HG03196 (cell line): ENCODE data around the gene KLF15.
"Not testable (repeated sequence)": the region's sequence is repeated elsewhere in the genome, so short reads cannot be mapped to it uniquely, and the experiment has no call there.

Experiments used
- ATAC-seq: cut with Tn5 transposase; IDR thresholded peaks from one replicate; pipeline ENCODE4 v1.9.1; 2021; ENCODE audit not compliant: unreplicated experiment

KLF15 gene

DNA sequence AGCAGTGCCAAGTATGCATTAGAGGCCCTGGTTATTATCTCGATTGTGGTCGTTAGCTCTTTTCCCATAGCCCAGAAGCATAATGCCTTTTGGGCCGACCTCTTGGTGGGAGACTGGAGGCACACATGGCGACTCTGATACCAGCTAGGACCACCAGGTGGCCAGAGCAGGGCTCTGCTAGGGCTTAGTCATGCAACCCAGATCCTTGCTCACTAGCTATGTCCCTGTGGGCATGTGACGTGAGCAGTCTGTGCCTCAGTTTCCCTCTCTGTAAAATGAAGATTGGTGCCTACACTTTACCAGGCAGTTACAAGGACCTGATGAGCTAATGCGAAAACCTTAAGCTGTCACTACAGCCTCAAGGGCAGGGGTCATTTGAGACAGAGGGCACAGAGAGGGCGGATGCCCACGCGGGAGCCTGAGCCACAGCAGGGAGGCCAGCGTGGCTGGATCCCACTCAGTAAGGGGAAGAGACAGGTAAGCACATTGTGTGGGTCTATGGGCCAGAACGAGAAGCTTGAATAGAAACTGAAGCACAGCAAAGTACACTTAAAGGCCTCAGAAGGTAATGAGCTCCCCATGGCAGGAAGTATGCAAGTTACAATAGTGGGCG, 8.8 kb downstream of the KLF15 start:
- no peak for ATAC-seq

DNA sequence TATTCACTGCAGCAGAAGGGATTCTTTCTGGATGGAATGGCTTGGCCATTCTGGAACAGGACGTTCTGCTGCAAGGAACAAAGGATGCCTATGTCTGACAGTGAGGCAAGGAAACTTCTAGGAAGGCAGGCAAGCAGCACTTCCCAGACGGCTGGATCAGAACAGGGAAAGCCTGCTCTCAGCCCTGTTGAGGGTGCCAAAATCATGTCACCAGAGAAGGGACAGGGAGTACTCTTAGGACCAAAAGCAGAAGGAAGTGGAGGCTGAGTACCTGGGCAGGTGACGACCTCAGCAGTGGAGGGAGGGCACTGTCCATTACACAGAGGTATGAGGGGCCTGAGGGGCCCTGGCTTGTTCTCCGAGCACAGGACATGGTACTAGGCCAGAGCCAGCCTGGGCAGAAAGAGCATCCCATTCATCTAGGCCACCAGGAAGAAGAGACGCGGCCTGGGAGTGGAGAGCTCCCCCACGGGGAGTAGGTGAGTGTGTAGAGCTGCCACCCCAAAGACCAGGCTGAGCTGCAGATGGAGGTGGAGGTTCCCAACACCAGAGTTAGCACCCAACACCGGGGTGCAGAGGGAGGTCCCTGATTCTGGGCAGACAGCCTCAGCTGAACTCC, 9.6 kb downstream of the KLF15 start:
- no peak for ATAC-seq

DNA sequence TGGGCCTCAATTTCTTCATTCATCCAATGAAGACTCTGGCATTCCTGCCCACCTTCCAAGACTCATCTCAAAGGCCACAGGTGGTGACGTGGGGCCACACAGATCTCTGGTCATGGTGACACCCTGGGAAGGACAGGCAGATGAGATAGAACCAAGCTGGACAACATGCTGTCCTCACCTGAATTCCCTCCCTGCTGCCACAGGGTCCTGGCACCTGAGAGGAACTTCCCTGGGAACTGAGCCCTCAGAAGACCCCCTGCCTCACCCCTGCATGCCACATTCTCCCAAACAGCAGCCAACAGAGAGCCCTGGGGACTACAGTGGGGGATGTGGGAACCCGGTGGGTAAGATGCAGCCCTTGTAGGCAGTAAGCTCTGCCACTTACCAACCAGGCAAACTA, 10.7 kb downstream of the KLF15 start:
- ATAC-seq = no peak

DNA sequence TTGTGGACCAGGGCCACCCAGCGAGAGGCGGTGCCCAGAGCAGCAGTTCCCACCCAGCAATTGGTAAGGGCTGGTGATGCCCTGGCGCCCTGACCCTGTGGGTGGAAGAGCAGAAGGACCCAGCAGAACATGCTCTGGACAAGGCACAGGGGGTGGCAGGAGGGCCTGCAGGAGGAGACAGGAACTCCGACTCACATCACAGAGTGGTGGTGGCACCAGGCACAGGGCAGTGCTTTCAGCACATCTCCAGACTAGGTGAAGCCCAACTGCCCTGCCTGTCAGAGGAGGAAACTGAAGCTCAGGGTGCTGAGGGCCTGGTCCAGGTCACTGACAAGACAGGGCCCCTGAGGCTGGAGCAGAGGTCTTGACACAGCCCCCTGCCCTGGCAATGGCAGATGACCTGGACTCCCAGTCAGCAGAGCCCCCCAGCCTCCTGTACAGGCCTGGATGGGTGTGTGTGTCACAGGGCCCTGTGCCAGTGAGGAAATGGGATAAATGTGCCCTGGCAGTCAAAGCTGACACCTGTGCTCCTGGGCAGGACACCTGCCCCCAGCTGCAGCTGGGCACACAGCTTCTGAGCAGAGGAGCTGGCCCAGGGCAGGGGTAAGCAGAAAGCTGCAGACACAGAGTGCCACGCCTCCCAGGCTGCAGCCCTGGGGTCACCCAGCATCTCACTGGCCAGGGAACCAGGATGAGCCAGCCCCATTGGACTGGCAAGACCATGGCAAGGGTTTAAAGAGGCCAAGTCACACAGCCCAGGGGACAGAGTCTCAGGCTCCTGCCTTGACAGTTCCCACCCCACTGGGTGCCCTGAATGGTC, 11.4 kb downstream of the KLF15 start:
- no peak for ATAC-seq

DNA sequence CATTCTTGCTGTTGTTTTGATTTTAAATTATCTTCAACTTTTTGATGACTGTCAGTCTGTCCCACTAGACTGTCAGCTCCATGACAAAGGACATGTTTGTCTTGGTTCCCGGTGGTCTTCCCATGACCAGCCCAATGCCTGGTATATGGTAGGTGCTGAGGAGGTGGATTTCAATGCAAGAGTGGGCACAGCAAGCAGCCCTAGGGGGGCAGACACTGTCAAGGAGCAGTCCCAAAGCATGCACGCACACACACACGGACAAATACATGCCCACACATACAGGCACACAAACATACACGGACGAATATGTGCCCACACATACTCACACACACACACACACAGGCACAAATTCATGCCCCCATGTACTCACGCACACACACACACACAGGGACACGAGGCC, 12.0 kb downstream of the KLF15 start:
- no peak for ATAC-seq

DNA sequence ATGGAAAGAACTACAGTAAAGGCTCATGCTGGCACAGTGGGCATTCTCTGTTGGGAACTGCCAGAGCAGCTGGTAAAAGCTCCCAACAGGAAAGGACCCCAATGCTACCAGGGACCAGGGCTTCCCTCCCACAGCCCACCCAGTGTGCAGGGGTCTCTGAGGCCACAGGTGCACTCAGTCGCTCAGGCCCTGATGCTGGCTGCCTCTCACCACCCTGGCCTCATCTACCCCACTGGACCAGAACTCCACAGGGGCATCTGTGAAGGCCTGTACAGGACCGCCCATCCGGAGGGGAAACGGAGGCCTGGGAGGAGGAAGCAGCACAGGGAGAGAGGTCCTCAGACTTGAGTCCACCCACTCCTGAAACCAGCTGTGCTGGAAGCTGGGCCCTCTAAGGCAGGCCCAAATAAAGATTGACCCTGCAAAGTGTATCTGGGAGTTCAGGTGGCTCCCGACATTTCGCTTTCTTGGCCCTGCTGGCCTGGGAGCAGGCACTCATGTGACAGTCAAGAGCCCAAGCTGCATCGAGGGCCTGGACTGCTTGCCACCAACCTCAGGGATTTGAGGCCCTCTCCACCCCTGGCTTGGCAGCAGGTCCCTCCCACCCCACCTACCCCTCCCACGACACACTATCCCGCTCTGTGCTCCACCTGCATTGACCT, 12.7 kb downstream of the KLF15 start:
- ATAC-seq = no peak

DNA sequence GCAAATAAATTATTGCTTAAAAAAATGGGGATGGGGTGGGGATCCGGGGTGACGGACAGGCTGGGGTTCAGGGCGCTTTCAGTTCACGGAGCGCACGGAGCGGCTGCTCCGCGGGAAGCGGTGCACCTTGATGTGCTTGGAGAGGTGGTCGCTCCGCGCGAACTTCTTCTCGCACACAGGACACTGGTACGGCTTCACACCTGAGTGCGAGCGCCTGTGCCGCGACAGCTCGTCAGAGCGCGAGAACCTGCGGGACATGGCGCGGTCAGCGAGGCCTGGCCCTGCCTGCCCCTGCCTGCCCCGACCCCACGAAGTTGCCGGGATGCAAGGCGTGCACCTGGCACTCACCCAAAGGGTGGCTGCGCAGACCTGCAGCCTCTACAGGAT, 13.6 kb downstream of the KLF15 start:
- ATAC-seq = no peak

DNA sequence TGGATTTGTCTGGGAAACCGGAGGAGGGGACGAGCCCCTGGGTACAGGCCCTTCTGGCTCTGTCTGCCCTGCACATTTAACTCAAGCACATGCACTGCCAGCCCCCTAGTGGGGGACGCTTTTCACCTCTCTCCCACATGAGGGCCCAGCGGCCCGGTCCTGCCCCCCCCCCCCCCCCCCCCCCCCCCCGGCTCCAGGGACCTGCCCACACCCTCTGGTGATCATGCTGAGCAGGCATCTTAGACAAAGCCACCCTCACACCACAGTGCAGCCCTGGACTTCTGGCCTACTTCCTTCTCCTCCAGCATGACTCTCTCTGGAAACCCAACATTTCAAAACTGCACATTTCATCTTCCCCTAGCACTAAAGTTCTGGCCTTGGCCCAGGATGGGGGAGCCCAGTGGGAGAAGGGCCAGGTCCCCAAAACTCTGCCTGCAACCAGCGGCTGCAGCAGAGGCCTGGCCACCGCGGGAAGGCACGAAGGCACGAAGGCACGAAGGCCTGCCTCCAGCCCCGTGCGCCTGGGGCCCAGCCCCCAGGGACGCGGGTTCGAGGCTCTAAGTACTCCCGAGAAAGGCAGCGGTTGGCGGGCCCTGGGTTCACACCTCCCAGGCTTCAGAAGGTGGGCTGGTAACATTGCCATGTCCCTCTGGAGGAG, 14.1 kb downstream of the KLF15 start:
- ATAC-seq = no peak

DNA sequence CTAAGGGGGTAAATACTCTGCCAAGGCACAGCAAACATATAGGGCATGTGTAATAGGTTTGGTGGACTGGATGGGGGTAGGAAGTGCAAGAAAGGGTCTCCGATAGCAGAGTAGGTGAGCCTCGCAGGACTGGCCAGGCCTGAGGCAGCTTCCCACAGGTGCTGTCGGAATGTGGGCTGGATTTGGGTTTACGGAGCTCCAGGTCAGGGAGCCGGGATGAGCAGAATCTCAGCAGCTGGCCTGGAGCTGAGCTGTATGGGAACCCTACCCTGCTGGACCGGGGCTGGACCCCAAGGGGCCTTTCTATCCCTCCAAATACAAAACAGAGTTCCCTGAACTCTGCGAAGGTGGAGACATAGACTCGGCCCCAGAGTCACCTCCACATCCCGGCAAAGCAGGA, 15.0 kb downstream of the KLF15 start:
- no peak for ATAC-seq

DNA sequence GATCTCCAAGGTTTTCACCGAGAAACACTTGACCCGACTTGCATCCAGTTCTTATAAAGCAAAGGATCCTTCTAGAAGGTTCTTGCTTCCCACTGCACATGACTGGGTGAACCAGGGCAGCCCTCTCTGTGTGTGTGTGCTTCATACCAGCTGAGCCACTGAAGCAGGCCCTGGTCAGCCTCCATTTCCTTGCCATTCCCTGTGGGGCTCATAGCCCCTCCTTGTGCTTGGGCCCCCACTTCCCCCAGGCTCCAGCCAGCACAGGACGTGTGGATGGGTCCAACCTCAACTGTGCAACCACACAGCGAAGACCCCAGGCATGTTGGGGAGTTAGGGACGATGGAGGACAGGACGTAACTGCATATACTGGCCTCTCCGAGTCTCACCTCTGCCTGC, 15.5 kb downstream of the KLF15 start:
- no peak for ATAC-seq

DNA sequence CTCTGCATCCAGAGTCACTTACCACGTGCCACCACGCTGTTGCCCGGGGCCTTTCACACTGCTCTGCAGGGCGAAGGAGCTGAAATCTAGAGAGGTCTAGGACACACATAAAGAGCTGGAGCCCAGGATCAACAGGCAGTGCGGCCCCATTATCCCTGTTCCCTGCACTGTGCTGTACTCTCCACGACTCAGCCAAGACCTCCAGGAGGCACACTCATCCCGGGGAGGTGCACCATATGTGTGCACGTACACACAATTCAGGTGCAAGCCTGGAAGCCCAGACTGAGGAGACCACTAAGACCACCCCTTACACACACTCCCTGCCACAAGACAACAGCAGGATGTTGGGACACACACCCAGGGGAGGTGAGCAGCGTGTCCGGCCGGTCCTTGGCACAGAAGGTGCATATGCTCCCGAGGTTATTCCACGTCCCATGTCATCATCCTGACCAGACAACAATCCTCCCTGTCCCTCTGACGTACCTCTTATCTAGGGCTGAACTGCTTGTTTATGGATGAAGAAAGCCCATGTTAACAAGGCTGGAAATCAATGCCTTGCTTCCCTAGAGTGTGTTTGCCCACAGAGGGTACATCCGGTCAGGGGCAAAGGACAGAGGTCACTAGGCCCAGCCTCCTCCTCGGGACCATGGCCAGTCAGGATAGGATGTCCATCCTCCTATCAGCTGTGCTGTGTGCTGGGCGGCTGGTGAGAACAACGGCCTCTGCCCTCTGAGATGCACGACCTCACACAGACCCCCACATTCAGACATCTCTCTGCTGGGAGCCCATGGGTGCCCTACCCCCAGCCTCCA, 16.1 kb downstream of the KLF15 start:
- no peak for ATAC-seq

DNA sequence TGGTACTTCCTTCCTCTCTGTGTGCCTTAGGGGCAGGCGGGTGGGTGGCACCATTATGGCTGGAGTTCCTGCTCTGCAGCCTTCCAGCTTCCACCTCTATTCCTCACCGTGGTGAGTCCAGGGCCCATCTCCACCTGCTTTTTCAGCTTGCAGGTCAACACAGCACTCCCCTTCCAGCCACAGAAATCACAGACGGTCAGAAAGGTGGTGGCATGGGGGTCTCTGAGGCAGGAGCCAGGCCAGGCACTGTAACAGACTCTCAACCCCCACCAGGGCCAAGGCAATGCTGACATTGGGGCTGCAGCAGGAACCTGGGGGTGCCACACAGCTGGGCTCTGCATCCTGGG, 16.6 kb downstream of the KLF15 start:
- no peak for ATAC-seq

DNA sequence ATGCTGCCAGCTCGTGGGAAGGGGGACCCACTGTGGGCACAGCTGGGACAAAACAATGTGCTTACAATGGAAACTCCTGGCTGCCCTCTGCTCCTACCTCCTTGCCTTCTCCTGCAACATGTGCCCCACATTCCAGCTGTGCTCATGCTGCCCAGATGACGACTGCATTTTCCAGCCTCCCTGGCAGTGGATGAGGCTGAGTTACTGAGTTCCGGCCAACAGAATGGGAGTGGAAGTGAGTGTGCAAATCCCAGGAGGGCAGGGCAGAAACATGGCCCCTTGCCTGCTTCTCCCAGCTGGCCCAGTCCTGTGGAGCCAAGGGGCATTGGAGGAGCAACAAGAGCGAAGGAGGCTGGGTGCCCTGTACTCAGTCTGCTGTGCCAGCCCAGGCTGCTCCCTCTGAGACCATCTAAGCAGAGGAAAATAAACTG, 17.1 kb downstream of the KLF15 start:
- no peak for ATAC-seq

DNA sequence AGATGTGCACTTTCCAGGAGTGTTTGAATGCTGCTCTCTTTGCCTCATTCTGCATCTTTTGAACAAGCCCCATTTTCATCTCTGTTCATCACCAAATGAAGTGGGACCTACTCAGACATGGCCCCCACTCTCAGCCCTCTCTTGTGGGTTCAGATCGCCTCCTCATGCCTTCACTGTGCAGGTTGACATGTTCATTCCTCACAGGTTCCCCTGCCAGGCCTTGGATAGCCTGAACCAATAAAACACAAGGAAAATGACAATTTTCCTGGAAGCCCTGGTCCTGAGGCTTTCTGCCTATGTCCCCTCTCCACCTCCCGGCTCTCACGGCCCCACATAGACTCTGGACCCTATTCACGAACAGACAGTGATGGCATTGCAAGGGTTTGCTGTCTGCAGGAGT, 17.7 kb downstream of the KLF15 start:
- ATAC-seq = no peak

DNA sequence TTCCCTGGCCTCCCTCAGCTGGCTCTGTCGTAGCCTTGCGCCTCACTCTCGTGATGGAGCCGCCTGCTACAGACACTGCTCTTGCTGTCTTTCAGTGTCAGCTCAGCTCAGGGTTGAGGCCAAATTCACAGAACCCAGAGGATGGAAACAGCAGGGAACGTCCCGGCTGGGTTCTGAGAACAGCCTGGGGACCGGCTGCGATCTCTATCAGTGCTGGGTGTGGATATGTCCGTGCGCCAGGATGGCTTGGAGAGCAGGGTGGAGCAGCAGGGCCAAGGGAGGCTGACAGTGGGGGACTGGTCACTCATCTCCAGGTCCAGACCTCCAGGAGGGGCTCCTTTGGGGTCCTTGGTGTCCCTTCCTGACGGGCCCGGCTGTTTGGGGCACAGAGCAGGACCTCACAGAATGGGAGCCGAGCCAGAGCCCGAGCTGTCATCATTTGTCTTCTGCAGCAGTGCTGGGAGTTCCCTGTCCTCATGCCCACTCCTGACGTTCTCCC, 18.4 kb downstream of the KLF15 start:
- ATAC-seq = no peak

DNA sequence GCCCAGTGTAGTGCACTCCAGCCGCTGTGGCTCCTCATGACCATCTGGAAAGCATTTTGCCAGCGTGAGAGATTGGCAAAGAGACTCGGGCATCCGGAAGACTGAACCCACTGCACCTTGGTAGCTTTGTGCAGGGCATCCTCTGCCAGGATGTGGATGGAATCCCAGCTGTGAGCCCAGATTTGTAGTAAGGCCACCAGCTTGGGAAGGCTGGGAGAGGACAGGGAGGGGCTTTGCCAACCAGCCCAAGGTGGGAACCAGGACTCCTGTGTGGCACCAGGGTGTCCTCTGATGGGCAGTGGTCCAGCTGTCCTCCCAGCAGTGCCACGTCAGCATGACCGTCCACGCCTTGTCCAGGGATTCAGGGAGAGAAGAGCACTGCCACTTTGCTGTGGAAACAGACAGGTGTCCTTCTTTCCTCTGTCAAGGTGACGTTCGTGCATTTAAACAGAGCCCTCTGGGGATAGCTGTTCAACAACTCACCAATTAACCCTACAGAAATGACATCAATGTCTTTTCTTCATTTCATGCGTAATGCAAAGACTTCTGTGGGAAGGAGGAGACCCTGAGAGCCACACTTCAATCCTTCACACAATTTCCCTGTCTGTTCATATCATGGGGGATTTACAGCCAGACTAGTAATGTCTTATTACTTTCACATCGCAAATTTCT, 19.1 kb downstream of the KLF15 start:
- ATAC-seq = no peak

DNA sequence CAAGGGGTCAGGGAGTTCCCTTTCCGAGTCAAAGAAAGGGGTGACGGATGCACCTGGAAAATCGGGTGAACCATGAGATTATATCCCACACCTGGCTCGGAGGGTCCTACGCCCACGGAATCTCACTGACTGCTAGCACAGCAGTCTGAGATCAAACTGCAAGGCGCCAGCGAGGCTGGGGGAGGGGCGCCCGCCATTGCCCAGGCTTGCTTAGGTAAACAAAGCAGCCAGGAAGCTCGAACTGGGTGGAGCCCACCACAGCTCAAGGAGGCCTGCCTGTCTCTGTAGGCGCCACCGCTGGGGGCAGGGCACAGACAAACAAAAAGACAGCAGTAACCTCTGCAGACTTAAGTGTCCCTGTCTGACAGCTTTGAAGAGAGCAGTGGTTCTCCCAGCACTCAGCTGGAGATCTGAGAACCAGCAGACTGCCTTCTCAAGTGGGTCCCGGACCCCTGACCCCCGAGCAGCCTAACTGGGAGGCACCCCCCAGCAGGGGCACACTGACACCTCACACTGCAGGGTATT, 25.3 kb downstream of the KLF15 start:
- not testable (repeated sequence) for ATAC-seq

DNA sequence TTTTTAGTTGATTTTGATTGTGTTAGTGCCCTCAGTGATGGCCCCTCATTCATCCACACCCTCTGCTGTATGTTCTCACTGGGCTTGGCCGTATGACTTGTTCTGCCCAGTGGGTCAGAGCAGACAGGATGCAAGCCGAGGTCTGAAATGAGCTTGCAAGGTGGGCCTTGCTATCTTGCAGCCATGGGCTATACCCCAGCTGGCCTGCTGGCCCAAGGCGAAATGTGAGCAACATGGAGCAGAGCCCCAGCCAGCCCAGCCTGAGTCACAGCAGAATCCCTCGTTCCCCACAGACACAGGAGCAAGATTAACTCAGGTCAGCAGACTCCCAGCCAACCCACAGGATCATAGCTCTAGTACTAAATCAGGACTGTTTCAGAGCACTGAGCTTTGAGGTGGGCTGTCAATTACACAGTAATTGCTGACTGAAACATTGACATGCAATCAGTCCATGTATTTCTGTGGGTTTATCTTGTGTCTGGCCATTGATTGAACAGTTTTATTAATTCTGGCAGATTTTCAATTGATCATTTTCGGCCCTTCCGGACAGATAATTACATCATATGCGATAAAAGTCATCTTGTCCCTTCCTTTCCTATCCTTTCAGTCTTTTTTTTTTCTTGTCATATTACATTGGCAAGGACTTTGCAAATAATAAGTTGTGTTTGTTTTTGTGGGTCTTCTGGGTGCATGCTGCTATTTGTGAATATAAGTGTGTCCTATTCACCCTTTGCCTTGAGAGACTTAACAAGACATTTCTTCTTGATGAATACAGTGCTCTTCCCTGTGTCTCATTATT, 27.1 kb downstream of the KLF15 start:
- ATAC-seq = no peak

DNA sequence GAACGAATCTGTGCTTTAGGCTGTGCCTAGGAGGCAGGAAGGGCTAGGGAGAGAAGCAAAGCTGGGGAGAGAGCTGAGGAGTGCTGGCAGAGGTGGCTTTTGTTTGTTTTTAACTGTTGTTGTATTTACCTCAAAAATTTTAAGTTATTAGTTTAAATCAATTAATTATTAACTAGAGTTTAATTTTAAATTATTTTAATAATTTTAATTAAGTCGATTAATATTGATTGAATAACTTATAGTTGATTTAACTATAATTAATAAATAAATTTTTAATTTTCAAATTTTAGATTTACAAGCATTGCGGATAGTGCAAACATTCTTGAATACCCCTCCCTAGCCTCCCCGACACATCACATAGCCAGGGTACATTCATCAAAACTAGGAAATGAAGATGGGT, 30.6 kb downstream of the KLF15 start:
- no peak for ATAC-seq
